GM12878 (cell line): ENCODE measurements around the gene PDE6A. TPM values are rescaled to one million over a fixed set of nuclear protein-coding genes. Genes with fewer than 3 reads are reported as not detected.

Source experiments
- ATAC-seq: fragments of 200-7000 bp; cut with Tn5 transposase; 3 replicates; pipeline ENCODE4 v1.9.1; 2020; ENCODE audit warnings: mild to moderate bottlenecking, moderate library complexity
- BruUV-seq: library from RNA; stranded (reverse); fragments of 400-500 nt; replicated peaks from 2 replicates; lab custom pipeline; 2021; lab: Mats Ljungman, UMichigan
- CTCF ChIA-PET: fragments of 300-600 bp; sonication (Branson Sonifier 250); formaldehyde crosslinking; extraction: SDS; loops from one replicate; lab custom pipeline; 2021; ENCODE audit warnings: inconsistent platforms; lab: Yijun Ruan, JAX
- POLR2A ChIA-PET: fragments of 350-600 bp; formaldehyde crosslinking; extraction: SDS; loops from one replicate; lab custom pipeline; 2021; ENCODE audit warnings: inconsistent platforms; lab: Charles Lee
- RAD21 ChIA-PET: fragments of 300-600 bp; sonication (Branson Sonifier 250); formaldehyde crosslinking; loops from one replicate; lab custom pipeline; 2023; ENCODE audit warnings: antibody characterized with exemption; ENCODE audit not compliant: unreplicated experiment; lab: Charles Lee
- SMC1A ChIA-PET: fragments of 300-600 bp; sonication (Branson Sonifier 250); formaldehyde crosslinking; loops from one replicate; lab custom pipeline; 2023; ENCODE audit not compliant: unreplicated experiment, uncharacterized antibody; lab: Charles Lee
- DNase-seq: peaks from one replicate; pipeline ENCODE4 v3.0.0-alpha.2; 2011; ENCODE audit warnings: low read depth, low spot score
- FAIRE-seq: peaks from 3 replicates; lab custom pipeline; 2011; peaks lifted over from hg19 to GRCh38; lab: Jason Lieb, UNC
- H2AFZ ChIP-seq: 2 replicates; pipeline ENCODE4 v1.6.0; 2011; ENCODE audit warnings: low read depth, low read length, control low read depth; ENCODE audit not compliant: control insufficient read depth
- H3K27ac ChIP-seq: 2 replicates; pipeline ENCODE4 v1.5.1; 2011; ENCODE audit warnings: control low read depth; ENCODE audit not compliant: control insufficient read depth, insufficient read depth
- H3K27me3 ChIP-seq, 2 experiments: replicated peaks in 1 of 2; 2 replicates each; pipeline versions ENCODE4 v1.6.0 to v1.6.1; 2011; ENCODE audit warnings: low read length in 1 of 2; ENCODE audit not compliant: control insufficient read depth in 2 of 2, insufficient read depth in 2 of 2
- H3K36me3 ChIP-seq, 2 experiments: 2 replicates each; pipeline ENCODE4 v1.5.1; 2011; ENCODE audit warnings: low read length in 1 of 2; ENCODE audit not compliant: control insufficient read depth in 2 of 2, insufficient read depth in 2 of 2
- H3K4me1 ChIP-seq: 2 replicates; pipeline ENCODE4 v1.6.1; 2011; ENCODE audit warnings: mild to moderate bottlenecking, low read length, moderate library complexity, mixed read lengths; ENCODE audit not compliant: control insufficient read depth, insufficient read depth
- H3K4me2 ChIP-seq: 2 replicates; pipeline ENCODE4 v1.6.0; 2011; ENCODE audit warnings: control low read depth; ENCODE audit not compliant: control insufficient read depth, insufficient read depth
- H3K4me3 ChIP-seq: fragments of 200-600 bp; sonication (generic); 2 replicates; pipeline ENCODE4 v1.5.1; 2016
- H3K79me2 ChIP-seq: 2 replicates; pipeline ENCODE4 v1.6.0; 2011; ENCODE audit warnings: low read length; ENCODE audit not compliant: control insufficient read depth, insufficient read depth
- H3K9ac ChIP-seq: 2 replicates; pipeline ENCODE4 v1.8.0; 2011; ENCODE audit warnings: low read length, control low read depth, mixed read lengths; ENCODE audit not compliant: control insufficient read depth, insufficient read depth
- H3K9me3 ChIP-seq: replicated peaks from 3 replicates; pipeline ENCODE4 v1.5.1; 2011; ENCODE audit warnings: mild to moderate bottlenecking, low read length; ENCODE audit not compliant: control insufficient read depth, insufficient read depth
- H4K20me1 ChIP-seq: 2 replicates; pipeline ENCODE4 v1.6.0; 2011; ENCODE audit not compliant: control insufficient read depth, insufficient read depth
- CBX5 ChIP-seq: sonication (generic); IDR thresholded peaks from 2 replicates; pipeline ENCODE4 v1.6.1; 2016; ENCODE audit warnings: low read depth, moderate library complexity, mild to moderate bottlenecking, inconsistent platforms
- GABPA ChIP-seq: IDR thresholded peaks from 2 replicates; pipeline ENCODE4 v1.6.1; 2014; ENCODE audit warnings: antibody characterized with exemption, low read depth, mild to moderate bottlenecking, inconsistent platforms
- MTA2 ChIP-seq: fragments of 450-650 bp; IDR thresholded peaks from 2 replicates; pipeline ENCODE4 v1.6.1; 2016; ENCODE audit warnings: low read depth, mild to moderate bottlenecking, moderate library complexity
- NRF1 ChIP-seq: conservative IDR thresholded peaks from 2 replicates; pipeline ENCODE4 v1.6.1; 2011; ENCODE audit warnings: mild to moderate bottlenecking, low read depth, low read length, improper control_type of control experiment
- POLR2AphosphoS5 ChIP-seq: IDR thresholded peaks from 2 replicates; pipeline ENCODE4 v1.6.1; 2011; ENCODE audit warnings: mild to moderate bottlenecking, low read length, inconsistent platforms
- RFX5 ChIP-seq: IDR thresholded peaks from 2 replicates; pipeline ENCODE4 v1.6.1; 2011; ENCODE audit warnings: low read depth, low read length, improper control_type of control experiment
- SMARCA5 ChIP-seq: fragments of 450-650 bp; IDR thresholded peaks from 2 replicates; pipeline ENCODE4 v1.6.1; 2017; ENCODE audit warnings: mild to moderate bottlenecking
- SREBF1 ChIP-seq: IDR thresholded peaks from 2 replicates; pipeline ENCODE4 v1.6.1; 2012; ENCODE audit warnings: mild to moderate bottlenecking, low read length
- STAT3 ChIP-seq: IDR thresholded peaks from 2 replicates; pipeline ENCODE4 v1.6.1; 2011; ENCODE audit warnings: low read depth, low read length, improper control_type of control experiment
- SUZ12 ChIP-seq: fragments of 200-600 bp; sonication (generic); IDR thresholded peaks from one replicate; pipeline ENCODE4 v1.6.1; 2018; ENCODE audit warnings: antibody characterized with exemption, mild to moderate bottlenecking; ENCODE audit not compliant: unreplicated experiment
- TARDBP ChIP-seq: IDR thresholded peaks from 2 replicates; pipeline ENCODE4 v1.6.1; 2016; ENCODE audit warnings: borderline replicate concordance
- TBL1XR1 ChIP-seq: IDR thresholded peaks from 2 replicates; pipeline ENCODE4 v1.6.1; 2012; ENCODE audit warnings: low read depth, low read length, improper control_type of control experiment
- TCF3 ChIP-seq: IDR thresholded peaks from 2 replicates; pipeline ENCODE4 v1.6.1; 2012; ENCODE audit warnings: low read depth, mild to moderate bottlenecking, low read length, borderline replicate concordance; ENCODE audit not compliant: insufficient read depth
- TCF7 ChIP-seq: IDR thresholded peaks from 2 replicates; pipeline ENCODE4 v1.6.1; 2014; ENCODE audit warnings: antibody characterized with exemption, borderline replicate concordance
- WRNIP1 ChIP-seq: IDR thresholded peaks from 2 replicates; pipeline ENCODE4 v1.6.1; 2011; ENCODE audit warnings: low read depth, low read length, improper control_type of control experiment, borderline replicate concordance
- ZNF217 ChIP-seq: fragments of 450-650 bp; IDR thresholded peaks from 2 replicates; pipeline ENCODE4 v1.6.1; 2017; ENCODE audit warnings: antibody characterized with exemption, mild to moderate bottlenecking
- WGBS: methylation state at CpG from one replicate; pipeline ENCODE4 v1.1.6; 2016; ENCODE audit warnings: low lambda C conversion rate; ENCODE audit not compliant: insufficient replicate concordance, insufficient coverage; ENCODE audit errors: missing lambda C conversion rate; 5-methylcytosine and 5-hydroxymethylcytosine counted together
- in situ Hi-C: fragments of 300-500 bp; cut with MboI; formaldehyde crosslinking; loops from 9 replicates; pipeline ENCODE4 v1.14.3; 2018; ENCODE audit warnings: mixed read lengths
- intact Hi-C: fragments of 100-400 bp; cut with micrococcal nuclease; formaldehyde crosslinking; loops from one replicate; pipeline ENCODE4 v1.14.2; 2022; ENCODE audit not compliant: unreplicated experiment
- polyA plus RNA-seq, 11 experiments: library from polyadenylated mRNA; depleted of rRNA in 4 of 11; unstranded in 6 of 11; stranded (reverse) in 5 of 11; fragments of >200 nt; fragmentation: Nextera tagmentation in 4 of 11; fragmentation: Illumina TruSeq in 1 of 11; extraction: Ambion mirVana in 4 of 11; extraction: Trizol in 1 of 11; gene quantifications; 1 replicate in 1 of 11; 2 replicates in 10 of 11; pipeline versions ENCODE4 v1.2.1 to v1.2.3, GENCODE V29; 2011 to 2016; ENCODE audit warnings: inconsistent platforms in 2 of 11, missing spikeins in 2 of 11, low read depth in 1 of 11
- total RNA-seq, 4 experiments: library from RNA; depleted of rRNA in 3 of 4; stranded (reverse); fragments of >200 nt in 3 of 4; fragmentation: Illumina TruSeq in 1 of 4; extraction: Trizol in 1 of 4; gene quantifications; 2 replicates each; pipeline versions ENCODE4 v1.2.1 to v1.2.3, GENCODE V29; 2013 to 2021
- TF ChIP-seq, protein P1 (sequence below): fragments of 450-650 bp; IDR thresholded peaks from 2 replicates; pipeline ENCODE4 v1.6.1; 2016; ENCODE audit warnings: mild to moderate bottlenecking
- TF ChIP-seq, protein P2 (sequence below): IDR thresholded peaks from 2 replicates; pipeline ENCODE4 v1.6.1; 2012; ENCODE audit warnings: improper control_type of control experiment, low read depth, low read length; ENCODE audit not compliant: insufficient replicate concordance
- TF ChIP-seq, protein P3 (sequence below): IDR thresholded peaks from 2 replicates; pipeline ENCODE4 v1.6.1; 2012; ENCODE audit warnings: low read depth, low read length, improper control_type of control experiment

PDE6A gene
- total and polyA plus RNA-seq, 10 of the 15 experiments (the other 5 are each of a cell fraction or from before 2014, with no cell fraction given), result 0.05 to 0.26 TPM; not detected in 8

DNA sequence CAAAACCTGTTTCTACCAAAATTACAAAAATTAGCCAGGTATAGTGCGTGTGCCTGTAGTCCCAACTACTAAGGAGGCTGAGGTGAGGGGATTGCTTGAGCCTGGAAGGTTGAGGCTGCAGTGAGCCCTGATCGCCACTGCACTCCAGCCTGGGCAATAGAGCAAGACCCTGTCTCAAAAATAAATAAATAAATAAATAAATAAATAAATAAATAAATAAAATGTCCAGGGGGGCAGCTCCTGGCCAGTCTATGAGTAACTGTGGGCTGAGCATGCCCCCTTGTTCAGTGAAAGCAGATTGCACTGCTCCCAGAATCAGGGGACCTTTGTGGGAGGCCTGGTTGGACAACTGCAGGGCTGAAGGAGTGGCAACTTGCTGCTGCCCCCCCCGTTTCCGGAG, 62.7 kb downstream of the PDE6A start:
- Histone ChIP-seq H3K9me3 (no peaks in the 10 kb centered on the region), H2AFZ (no peak overlapping the region), H4K20me1 (no peaks in the 10 kb centered on the region), H3K4me3 (no peak overlapping the region), H3K36me3 (no peaks in the 10 kb centered on the region), H3K79me2 (no peaks in the 10 kb centered on the region), H3K4me1 (no peaks in the 10 kb centered on the region), H3K4me2 (no peak overlapping the region), H3K27ac (no peak overlapping the region), H3K9ac (no peak overlapping the region), H3K27me3 (no peaks in the 10 kb centered on the region)
- FAIRE-seq, result no peak
- in situ Hi-C loops (no loop called here), intact Hi-C loops (no loop called here)
- TF ChIP-seq TCF7 (no peak), SMARCA5 (no peak), ZNF217 (no peak), TBL1XR1 (no peak), GABPA (no peak), SUZ12 (no peak), NRF1 (no peak), SREBF1 (no peak), TCF3 (no peak), TARDBP (no peak), RFX5 (no peak), CBX5 (no peak), STAT3 (no peak), MTA2 (no peak), POLR2AphosphoS5 (no peak), WRNIP1 (no peak)
- TF ChIP-seq, protein P1, sequence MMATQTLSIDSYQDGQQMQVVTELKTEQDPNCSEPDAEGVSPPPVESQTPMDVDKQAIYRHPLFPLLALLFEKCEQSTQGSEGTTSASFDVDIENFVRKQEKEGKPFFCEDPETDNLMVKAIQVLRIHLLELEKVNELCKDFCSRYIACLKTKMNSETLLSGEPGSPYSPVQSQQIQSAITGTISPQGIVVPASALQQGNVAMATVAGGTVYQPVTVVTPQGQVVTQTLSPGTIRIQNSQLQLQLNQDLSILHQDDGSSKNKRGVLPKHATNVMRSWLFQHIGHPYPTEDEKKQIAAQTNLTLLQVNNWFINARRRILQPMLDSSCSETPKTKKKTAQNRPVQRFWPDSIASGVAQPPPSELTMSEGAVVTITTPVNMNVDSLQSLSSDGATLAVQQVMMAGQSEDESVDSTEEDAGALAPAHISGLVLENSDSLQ, result no peak
- TF ChIP-seq, protein P2, sequence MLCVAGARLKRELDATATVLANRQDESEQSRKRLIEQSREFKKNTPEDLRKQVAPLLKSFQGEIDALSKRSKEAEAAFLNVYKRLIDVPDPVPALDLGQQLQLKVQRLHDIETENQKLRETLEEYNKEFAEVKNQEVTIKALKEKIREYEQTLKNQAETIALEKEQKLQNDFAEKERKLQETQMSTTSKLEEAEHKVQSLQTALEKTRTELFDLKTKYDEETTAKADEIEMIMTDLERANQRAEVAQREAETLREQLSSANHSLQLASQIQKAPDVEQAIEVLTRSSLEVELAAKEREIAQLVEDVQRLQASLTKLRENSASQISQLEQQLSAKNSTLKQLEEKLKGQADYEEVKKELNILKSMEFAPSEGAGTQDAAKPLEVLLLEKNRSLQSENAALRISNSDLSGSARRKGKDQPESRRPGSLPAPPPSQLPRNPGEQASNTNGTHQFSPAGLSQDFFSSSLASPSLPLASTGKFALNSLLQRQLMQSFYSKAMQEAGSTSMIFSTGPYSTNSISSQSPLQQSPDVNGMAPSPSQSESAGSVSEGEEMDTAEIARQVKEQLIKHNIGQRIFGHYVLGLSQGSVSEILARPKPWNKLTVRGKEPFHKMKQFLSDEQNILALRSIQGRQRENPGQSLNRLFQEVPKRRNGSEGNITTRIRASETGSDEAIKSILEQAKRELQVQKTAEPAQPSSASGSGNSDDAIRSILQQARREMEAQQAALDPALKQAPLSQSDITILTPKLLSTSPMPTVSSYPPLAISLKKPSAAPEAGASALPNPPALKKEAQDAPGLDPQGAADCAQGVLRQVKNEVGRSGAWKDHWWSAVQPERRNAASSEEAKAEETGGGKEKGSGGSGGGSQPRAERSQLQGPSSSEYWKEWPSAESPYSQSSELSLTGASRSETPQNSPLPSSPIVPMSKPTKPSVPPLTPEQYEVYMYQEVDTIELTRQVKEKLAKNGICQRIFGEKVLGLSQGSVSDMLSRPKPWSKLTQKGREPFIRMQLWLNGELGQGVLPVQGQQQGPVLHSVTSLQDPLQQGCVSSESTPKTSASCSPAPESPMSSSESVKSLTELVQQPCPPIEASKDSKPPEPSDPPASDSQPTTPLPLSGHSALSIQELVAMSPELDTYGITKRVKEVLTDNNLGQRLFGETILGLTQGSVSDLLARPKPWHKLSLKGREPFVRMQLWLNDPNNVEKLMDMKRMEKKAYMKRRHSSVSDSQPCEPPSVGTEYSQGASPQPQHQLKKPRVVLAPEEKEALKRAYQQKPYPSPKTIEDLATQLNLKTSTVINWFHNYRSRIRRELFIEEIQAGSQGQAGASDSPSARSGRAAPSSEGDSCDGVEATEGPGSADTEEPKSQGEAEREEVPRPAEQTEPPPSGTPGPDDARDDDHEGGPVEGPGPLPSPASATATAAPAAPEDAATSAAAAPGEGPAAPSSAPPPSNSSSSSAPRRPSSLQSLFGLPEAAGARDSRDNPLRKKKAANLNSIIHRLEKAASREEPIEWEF, result no peak
- TF ChIP-seq, protein P3, sequence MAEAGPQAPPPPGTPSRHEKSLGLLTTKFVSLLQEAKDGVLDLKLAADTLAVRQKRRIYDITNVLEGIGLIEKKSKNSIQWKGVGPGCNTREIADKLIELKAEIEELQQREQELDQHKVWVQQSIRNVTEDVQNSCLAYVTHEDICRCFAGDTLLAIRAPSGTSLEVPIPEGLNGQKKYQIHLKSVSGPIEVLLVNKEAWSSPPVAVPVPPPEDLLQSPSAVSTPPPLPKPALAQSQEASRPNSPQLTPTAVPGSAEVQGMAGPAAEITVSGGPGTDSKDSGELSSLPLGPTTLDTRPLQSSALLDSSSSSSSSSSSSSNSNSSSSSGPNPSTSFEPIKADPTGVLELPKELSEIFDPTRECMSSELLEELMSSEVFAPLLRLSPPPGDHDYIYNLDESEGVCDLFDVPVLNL, result no peak
- ChIA-PET POLR2A (no interaction called here), RAD21 (no interaction called here), SMC1A (no interaction called here), CTCF (no interaction called here)
- WGBS, result 28% methylated on average over 4 of the region's 4 CpGs
- BruUV-seq, result no TSS peak
- no peak for ATAC-seq
- DNase-seq, result no peak
